Middle frontal gyrus (tissue), 1 donor: ENCODE results near the gene TTLL10.
"Not testable (repeated sequence)": the region's sequence is repeated elsewhere in the genome, so short reads cannot be mapped to it uniquely, and the experiment has no call there.

ENCODE experiments used
- DNase-seq: peaks from one replicate; pipeline ENCODE4 v3.0.0-alpha.2; 2015; ENCODE audit warnings: low spot score; ENCODE audit errors: extremely low spot score

The TTLL10 gene

DNA sequence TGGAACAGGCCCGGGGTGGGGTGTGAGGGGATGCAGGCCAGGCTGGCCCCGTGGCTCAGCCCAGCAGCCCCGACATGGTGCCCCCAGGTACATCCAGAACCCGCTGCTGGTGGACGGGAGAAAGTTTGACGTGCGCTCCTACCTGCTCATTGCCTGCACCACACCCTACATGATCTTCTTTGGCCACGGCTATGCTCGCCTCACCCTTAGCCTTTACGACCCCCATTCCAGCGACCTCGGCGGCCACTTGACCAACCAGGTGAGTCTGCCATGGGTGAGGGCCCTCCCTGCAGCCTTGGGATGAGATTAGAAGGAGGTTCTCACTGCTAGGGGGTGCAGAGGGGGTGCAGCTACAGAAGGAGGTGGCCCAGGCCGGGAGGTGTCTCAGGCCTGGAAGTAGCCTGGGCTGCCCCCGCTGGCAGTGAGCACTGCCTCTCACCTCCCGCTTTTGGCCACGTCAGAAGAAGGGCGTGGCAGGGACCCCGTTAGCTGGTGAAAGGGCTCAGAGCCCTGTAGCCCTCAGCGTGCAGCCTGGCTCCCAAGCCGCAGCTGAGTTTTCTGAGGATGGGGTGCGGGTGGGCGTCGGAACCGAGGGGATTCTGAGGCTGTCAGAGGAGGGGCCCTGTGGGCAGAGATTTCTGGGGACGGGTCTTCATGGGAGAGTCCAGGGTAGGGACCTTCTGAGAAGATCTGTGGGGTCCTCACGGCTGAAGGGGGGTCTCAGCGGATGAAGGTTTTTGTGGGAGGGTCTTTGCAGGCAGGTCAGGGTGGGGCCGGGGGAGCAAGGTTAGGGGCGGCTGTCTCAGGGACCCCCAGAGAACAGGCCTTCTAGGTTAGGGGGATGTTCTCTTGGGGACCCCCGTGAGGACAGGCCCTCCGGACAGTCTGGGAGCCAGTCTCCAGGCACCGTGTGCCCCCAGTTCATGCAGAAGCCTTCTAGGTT, 10.4 kb downstream of the TTLL10 start:
- no peak for DNase-seq

DNA sequence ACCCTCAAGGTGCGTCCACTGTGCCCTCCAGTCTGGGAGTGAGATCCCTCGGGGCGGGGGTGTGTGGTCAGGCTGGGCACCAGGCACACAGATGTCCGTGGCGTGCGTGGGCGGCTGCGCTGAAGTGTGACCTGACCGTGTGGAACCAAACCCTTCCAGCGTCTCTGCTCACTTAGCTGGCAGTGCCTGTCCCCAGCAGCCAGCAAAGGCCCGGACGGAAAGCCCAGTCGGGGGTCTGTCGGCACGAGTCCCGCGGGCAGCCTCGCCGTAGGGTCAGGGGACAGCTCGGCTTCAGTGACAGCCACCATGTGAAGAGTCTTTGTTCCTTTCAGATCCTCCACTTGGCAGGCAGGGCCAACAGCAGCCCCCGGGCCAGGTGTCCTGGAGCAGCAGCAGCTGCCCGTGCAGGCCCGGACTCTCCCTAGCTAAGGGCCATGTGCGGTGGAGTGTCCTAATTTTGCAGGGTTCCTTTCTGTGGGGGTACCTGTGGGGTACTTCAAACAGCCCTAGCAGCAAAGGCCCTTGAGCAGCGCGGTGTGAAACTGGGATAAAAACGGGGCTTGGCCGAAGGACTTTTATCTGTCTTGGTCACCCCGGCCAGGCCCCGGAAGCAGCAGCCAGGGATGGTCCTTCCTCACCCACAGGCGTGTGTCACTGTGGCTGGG, 11.6 kb downstream of the TTLL10 start:
- DNase-seq, result no peak

DNA sequence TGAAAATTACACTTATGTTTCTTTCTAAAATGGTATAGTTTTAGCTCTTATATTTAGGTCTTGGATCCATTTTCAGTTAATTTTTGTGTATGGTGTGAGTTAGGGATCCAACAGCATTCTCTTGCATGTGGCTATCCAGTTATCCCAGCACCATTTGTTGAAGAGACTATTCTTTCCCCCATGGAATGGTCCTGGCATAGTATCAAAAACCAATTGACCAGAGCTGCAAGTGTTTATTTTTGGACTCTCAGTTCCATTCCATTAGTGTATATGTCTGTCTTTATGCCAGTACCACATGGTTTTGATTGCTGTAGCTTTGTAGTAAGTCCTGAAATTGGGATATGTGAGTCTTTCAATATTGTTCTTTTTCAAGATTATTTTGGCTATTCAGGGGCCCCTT, 14.3 kb downstream of the TTLL10 start:
- DNase-seq, result no peak

DNA sequence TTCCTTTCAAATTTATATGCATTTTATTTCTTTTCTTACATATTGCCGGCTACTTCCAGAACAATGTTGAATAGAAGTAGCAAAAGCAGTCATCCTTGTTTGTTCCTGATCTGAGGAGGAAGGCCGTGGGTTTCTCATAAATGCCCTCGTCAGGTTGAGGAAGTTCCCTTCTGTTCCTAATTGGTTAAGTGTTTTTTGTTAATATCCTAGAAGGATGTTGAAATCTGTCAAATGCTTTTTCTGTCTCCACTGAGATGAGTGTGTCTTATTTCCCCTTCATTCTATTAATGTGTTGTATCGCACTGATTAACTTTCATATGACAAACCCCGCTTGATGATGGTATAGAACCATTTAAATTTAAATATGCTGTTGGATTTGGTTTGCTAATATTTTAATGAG, 15.4 kb downstream of the TTLL10 start:
- DNase-seq, result no peak

DNA sequence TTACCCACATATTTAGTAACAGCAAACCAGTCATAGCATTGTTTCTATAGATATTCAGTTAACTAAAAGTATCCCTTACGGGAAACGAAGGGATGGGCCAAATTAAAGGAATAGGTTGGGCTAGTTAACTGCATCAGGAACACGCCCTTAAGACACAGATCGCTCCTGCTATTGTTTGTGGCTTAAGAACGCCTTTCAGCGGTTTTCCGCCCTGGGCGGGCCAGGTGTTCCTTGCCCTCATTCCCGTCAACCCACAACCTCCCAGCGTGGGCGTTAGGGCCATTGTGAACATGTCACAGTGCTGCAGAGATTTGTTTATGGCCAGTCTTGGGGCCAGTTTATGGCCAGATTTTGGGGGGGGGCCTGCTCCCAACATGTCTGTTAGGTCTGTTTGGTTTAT, 18.1 kb downstream of the TTLL10 start:
- DNase-seq, result no peak

DNA sequence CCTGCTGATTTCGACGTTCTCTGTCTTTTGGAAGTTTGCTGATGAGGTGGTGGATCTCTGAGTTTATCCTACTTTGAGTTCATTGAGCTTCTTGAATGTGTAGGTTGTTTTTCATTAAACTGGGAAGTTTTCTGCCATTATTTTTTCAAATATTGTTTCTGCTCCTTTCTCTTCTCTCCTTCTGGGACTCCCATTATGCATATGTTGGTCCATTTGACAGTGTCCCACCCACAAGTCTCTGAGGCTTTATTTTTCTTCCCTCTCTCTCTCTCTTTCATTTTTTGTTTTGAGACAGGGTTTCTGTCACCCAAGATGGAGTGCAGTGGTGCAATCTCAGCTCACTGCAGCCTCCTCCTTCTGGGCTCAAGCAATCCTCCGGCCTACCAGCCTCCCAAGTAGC, 21.0 kb downstream of the TTLL10 start:
- DNase-seq, result no peak

DNA sequence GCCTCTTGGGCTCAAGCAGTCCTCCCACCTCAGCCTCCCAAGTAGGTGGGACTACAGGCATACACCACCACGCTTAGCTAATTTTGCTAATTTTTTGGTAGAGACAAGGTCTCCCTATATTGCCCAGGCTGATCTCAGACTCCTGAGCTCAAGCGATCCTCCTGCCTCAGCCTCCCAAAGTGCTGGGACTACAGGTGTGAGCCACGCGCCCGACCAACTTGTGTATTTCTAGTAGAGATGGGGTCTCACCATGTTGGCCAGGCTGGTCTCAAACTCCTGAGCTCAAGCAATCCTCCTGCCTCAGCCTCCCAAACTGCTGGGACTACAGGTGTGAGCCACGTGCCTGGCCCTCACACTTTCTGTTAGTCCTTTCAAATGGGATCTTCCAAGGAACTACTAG, 22.0 kb downstream of the TTLL10 start:
- not testable (repeated sequence) for DNase-seq

DNA sequence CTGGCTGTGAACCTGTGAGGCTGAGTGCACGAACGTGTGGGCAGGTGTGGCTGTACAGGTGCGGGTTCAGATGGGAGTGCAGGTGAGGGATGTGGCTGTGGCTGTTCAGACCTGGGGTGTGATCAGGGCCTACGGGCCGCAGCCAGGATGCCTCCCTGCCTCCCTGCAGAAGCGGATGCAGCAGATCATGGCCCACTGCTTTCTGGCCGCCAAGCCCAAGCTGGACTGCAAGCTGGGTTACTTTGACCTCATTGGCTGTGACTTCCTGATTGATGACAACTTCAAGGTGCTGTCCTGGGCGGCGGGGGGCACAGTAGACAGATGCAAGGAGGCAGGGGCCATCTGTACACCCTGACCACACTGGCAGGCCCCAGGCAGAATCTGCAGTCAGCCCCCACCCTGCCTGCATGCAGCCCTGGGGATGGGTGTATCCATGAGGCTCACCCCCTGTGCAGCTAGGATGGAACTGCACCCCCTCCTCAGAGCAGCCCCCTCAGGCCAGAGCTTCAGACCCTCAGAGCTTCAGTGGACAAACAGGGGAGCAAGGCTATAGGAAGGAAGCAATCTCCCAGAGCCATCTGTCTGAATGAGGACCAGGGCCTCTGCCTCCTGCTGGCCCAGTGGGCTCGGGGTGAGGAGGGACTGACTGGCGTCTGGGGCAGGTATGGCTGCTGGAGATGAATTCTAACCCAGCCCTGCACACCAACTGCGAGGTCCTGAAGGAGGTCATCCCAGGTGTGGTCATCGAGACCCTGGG, 22.9 kb downstream of the TTLL10 start:
- no peak for DNase-seq

DNA sequence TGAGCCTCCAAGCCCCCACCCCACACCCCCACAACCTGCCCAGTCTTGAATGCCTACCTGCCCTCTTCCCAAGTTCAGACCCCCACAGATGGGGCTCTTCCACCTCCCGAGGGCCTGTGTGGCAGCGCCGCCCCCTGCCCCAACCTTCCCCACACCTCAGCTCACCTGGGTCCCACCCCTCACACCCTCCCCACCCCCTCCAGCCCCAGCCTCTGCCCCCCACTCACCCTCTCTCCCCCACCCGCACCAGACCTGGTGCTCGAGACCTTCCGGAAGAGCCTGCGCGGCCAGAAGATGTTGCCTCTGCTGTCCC, 23.5 kb downstream of the TTLL10 start:
- DNase-seq, result no peak

DNA sequence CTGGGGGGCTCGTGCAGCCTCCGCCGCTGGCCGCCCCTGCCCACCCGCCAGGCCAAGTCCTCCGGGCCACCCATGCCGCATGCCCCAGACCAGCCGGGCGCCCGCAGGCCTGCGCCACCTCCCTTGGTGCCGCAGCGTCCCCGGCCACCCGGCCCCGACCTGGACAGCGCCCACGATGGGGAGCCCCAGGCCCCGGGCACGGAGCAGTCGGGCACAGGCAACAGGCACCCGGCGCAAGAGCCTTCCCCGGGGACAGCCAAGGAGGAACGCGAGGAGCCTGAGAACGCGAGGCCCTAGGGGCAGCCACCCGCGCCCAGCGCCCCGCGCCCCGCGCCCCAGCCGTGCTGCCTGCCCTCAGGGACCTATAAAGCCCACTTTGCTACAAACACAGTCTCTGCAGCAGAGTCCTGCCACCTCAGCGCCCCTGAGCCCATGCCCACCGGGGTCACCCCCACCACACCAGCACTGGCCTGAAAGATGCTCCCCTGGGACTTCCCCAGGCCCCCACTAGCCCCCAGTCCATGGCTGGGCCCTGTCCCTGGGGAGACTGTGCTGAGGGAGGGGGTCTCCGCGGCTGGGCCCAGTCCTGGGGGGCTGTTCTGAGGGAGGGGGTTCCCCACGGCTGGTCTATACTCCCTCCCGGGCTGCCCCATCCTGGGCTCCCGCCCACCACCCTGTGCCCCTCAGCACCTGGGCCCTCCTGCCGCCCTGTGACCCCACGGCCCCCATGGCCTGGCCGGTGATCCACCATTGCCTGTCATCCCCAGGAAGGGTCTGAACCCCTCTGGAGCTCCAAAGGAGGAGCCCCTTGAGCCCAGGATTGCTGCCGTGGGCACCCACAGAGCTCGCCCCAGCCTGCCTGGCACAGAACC, 24.1 kb downstream of the TTLL10 start:
- no peak for DNase-seq

DNA sequence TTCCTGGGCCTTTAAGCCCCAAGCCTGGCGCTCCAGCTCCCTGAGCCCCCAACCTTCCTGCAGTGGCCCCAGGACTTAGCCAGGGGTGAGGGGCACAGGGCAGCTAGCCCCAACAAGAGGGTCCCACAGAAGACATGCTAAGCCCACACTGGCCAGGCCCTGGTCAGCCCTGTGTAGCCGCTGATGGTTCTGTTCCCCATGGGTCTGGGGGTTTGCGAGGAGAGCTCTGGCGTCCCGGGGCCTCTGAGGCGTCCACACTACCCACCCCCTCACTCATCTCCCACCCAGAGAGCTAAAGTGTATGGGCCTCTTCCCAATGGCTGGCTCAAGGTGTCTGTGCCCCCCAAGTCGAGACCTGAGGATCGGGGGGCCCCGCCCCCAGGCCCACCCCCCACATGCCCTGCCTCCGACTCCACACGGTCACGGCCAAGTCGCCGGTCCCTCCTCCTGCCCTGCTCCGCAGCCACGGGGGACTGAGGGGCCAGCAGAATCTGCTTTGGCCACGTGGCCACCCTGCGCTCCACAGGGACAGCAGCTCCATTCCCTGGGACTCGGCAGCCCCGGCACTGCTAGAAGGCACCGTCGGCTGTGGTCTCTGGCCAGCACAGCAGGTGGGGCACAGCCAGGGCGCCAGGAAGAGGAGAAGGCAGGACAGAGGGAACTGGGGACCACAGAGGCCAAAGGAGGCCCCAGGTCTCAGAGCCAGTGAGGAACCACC, 24.9 kb downstream of the TTLL10 start:
- DNase-seq, result no peak

DNA sequence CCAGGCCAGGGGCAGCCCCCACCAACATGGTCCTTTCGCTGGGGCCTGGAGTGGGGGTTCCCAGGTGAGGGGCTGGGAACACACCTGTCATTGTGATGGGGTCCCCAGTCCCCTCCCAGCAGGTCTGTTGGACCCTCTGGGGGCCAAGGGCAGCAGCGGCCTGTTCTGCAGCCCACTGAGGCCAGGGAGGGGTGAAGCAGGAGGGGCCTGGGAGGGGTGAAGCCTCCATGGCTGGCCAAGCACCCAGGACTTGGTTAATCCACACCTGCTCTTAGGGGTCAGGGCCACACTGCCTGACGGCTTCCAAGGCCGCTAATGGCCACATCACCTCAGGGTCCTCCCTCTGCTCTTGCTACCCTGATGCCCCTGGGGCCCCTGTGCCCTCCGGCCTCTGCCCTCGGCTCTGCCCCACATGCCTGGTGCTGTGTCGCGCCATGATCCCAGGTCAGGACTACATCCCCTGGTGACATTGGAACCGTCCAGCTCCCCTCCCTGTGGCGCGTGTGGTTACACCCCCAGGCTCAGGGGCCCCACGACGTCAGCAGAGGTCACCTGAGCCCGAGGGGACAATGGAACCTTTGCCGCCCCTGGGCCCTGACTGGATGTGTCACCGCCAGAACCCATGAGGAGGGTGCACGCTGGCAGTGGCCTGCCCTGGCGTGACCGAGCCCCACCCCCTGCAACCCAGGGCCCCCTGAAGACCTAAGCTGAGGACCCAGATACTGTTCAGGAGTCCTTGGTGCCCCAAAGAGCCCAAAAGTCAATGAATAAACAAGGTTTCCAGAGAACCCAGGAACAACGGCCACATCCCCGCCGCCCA, 25.7 kb downstream of the TTLL10 start:
- DNase-seq, result no peak

DNA sequence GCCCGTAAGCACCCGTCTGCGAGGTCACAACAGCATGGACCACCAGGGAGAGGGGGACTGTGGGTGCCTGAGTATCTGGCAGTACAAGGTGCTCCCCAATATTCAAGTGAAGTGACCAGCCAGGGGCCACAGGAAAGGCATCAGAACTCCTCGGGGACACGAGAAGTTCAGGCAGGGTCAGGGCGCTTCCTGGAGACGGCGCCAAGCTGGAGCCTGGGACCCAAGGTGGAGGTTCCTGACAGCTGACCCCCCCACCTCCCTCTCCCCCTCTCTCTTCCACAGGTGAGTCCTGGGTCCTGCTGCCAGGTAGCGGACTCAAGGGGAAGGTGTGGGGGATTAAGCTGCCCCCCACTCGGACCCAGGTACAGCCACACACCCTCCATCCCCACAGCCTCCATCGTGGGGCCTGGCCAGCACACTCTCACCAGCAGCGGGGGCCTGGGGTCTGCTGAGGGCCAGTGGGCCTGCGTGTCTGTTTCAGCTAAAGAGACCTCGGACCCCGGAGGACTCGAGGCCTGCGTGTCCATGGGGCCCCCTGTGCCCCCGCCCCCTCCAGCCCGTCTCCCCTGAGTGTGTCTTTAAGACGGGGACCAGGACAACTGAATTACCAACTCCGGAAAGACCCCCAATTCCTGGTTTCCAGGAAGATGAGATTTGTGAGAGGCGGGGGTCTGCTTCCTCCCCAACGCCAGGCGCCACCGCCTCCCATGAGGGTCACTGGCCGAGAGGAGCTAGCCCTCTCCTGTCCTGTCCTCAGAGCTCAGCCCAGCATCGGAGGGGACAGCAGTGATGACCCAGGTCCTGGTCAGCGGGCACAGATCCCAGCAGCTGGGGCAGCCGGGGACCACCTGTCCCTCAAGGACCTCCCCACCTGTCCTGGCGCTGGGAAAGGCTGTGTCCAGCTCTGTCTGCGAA, 26.5 kb downstream of the TTLL10 start:
- no peak for DNase-seq

DNA sequence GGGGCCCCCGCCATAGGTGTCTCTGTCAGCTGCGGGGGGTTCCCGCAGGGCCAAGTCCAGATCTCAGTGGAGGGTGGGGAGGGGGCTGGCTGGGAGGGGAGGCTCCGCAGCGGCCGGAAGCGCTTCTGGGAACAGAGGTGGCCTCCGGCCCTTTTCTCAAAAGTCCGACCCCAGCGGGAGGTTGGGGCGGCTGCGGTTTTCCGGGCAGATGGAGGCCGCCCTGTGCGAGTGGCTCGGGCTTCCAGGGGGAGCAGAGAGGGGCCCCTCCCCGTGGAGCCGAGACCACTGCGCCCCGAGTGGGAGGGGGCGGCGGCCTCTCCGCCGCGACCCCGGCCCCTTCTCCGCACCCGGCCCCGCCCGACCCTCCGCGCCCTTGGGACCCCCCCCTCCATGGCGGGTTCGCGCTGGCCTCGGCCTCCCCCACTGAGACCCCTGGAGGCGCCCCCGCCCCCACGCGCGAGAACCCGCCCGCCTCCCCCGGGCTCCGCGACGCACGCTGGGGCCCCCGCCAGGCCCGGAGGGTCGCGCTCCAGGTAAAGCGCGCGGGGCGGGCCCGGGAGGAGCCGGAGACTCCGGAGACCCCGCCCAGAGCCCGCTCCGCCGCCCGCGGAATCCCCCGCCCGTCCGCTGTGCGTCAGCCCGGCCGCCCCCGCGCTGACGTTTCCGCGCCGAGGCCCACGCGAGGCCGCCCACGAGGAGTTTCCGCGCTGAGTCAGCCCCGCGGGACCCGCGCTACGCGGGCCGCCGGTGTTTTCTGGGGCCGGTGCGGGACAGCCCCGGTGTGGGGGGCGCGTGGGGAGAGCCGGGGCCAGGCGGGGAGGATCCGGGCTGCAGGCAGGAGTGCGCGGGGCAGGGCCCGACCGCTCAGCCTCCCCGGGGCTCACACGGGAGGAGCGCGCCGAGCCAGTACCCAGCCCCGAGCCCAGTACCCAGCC, 27.5 kb downstream of the TTLL10 start:
- DNase-seq, result no peak

DNA sequence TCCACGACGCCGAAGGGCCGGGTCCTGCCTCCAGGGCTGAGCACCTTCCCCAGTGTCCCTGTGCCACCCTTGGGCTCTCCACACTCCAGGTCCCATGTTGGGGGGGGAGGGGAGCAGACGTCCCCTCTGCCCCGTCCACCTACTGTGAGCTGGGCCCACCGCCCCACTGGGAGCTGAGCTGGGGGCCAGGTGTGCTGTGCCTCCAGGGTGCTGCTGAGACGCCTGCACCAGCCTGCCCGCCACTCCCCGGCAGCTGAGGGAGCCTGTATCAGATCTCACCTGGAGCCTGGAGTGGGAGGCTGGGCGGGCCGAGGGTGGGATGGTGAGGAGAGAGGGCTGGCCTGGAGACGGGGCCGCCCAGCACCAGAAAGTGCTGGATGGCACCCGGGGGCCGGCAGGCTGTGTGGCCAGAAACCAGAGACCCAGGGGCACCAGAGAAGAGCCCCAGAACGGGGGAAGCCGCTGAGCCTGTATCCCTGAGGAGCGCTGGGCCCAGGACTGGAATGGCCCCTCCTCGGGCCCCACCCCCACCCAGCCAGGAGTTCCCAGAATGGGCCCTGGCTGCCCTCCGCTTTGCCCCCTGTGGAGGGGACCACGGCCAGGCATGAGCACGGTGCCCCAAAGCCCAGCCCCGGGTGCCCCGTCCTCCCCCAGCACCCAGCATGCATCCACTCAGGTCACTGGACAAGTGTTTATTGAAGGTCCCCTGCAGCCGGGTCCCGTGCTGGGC, 29.3 kb downstream of the TTLL10 start:
- no peak for DNase-seq

DNA sequence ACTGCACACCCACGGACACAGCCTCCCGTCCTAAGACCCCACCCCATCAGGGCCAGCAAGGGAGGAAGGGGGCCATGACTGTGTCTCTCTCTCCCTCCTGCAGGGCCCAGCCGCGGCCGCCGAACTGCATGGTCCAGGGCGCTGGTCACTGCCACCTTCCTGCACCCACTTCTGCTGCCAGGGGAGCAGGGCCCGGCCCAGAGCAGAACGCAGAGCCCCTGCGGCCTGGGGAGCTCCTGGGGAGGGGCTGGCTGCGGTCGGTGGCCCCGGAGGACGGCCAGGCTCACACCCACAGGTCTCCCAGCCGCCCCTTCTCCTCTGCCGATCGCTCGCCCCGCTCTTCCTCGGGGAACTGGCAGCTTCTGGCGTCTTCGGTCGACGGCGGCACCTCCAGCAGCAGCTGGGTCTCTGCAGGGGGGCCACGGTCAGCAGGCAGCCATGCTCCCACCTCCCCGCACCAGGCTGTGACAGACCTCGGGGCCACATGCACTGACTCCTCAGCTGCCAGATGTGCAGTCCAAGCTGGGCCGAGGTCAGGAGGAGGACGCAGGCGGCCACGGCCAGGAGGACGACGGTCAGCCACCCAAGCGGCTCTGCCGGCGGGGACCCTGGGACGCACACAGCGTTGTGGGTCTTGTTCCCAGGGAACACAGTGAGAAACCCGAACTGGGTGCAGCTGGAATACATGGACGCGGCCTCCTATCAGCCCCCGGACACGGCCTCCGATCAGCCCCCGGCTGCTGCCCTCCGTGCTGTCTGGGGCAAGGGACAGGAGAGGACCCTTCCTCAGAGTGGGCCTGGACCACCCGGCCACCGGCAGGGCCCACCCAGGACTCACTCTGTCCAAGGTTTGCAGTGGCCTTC, 30.1 kb downstream of the TTLL10 start:
- no peak for DNase-seq
